Ovary (tissue), 3 donors: ENCODE results near the gene TBC1D1.

Source experiments
- CTCF ChIP-seq, 3 donors: fragments of 450-650 bp in 2 of 3; fragments of 200-600 bp in 1 of 3; IDR thresholded peaks; one replicate each; pipeline versions ENCODE4 v1.5.1 to v1.8.0; 2016 to 2022; ENCODE audit warnings: antibody characterized with exemption in 3 of 3, mild to moderate bottlenecking in 1 of 3
- EP300 ChIP-seq: sonication (generic); formaldehyde crosslinking; IDR thresholded peaks from one replicate; pipeline ENCODE4 v1.6.1; 2017; ENCODE audit warnings: antibody characterized with exemption
- POLR2A ChIP-seq: fragments of 450-650 bp; IDR thresholded peaks from one replicate; pipeline ENCODE4 v1.6.1; 2017; ENCODE audit warnings: antibody characterized with exemption, mild to moderate bottlenecking, moderate library complexity
- donor health status: DM: no; HTN: no; CAD: no.

- TF ChIP-seq CTCF (IDR thresholded peaks at IDR 0.05), result no peak
- TF ChIP-seq POLR2A, result no peak
- no peak for TF ChIP-seq EP300
Measured at GRCh38 chr4:38184404-38184803, 293.5 kb downstream of the TBC1D1 start.
